ENCODE data around the gene BBLN.

BBLN gene

DNA sequence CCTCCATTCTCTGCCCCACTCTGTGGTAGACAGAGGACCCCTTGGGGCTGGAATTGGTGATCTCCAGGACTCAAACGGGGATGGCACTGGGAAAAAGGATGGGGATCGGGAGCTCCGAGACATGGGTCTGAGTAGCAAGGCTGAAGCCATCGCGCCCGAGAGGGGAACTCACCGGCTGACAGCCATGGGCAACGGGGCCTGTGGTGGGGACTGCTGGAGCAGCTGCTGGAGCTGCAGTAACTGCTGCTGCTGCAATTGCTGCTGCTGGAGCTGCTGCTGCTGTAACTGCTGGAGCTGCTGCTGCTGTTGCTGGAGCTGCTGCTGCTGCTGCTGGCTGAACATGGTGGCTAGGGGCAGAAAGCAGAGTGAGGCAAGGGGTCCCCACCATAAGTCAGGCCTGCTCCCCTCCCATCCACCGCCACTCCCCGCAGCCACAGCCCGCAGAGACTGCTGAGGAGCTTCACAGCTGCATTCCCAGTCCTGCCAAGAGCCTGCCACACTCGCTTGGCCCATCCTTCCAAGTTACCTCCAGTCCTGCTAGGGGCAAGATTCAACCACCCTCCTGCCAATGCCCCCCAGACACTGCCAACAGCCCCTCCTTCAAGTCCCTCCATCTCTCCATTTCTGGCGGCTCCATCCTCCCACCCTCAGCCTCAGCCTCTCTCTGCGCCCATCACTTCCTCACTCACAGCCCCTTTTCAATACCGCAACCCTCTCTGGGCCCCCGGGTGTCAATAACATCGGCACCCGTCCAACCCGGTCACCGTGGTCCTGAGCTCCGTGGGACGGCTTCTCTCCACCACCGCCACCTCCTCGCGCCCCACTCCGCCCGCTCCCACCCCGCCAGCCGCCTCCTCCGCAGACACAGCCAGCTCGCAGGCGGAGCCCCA, 30.7 kb downstream of the BBLN start:
- peak in 1 of 2 experiments; percentile 26 for DNase-seq (ENCODE audit: low spot score in 2 of 2)
- Histone ChIP-seq H3K27me3 (ENCODE audit: low read depth) (no peaks in the 10 kb centered on the region), H3K4me3 (peak overlapping the region; percentile 75), H3K36me3 (replicated peaks) (peaks cover 30% of the 10 kb centered on the region), H3K4me1 (peaks cover 9% of the 10 kb centered on the region), H3K9me3 (no peaks in the 10 kb centered on the region)
- in situ Hi-C loops (cut with MboI; ENCODE audit: low sequenced_read_pairs): no loop called here

DNA sequence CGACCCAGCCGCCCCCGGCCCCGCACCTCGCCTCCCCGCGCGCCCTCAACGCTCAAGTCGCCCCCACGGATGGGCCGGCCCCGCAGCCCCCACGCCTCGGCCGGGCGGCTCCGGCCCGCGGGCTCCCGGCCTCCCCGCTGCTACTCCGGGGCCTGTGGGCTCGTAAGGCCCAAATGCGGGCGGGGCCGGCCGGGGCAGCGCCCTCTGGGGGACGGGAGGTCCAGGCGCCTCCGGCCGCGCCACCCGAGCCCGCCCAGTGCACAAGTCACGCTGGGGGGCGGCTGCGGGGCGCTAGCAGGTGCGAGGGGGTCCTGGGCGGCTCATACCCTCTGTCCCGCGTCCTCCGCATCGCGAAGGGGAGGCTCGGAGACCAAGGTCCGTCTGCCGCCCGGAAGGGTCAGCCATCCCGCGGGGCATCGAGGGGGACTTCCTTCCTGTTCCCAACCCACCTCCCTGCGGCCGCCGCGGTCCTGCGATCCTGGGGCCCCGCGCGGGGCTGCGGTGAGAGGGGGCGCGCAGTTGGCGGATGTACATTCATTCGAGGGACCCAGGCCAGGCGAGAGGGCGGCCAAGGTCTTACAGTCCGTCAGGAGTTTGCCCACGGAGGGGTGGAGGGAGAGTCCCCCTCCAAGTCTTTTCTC, 31.5 kb downstream of the BBLN start, which contains the start of gene CIZ1:
Gene CIZ1, minus strand, starts transcription at position 167 of the 641 bp plus-strand sequence. CDS start 715 bp downstream, outside the sequence.
- Histone ChIP-seq H3K27me3 (ENCODE audit: low read depth) (no peaks in the 10 kb centered on the region), H3K4me1 (peaks cover 9% of the 10 kb centered on the region), H3K9me3 (no peaks in the 10 kb centered on the region), H3K36me3 (replicated peaks) (peaks cover 29% of the 10 kb centered on the region), H3K4me3 (peak within 1 kb of the TSS; percentile 75)
- in situ Hi-C loops (cut with MboI; ENCODE audit: low sequenced_read_pairs): no loop called here
- DNase-seq (ENCODE audit: low spot score in 2 of 2): peak; percentile 43 to 83

DNA sequence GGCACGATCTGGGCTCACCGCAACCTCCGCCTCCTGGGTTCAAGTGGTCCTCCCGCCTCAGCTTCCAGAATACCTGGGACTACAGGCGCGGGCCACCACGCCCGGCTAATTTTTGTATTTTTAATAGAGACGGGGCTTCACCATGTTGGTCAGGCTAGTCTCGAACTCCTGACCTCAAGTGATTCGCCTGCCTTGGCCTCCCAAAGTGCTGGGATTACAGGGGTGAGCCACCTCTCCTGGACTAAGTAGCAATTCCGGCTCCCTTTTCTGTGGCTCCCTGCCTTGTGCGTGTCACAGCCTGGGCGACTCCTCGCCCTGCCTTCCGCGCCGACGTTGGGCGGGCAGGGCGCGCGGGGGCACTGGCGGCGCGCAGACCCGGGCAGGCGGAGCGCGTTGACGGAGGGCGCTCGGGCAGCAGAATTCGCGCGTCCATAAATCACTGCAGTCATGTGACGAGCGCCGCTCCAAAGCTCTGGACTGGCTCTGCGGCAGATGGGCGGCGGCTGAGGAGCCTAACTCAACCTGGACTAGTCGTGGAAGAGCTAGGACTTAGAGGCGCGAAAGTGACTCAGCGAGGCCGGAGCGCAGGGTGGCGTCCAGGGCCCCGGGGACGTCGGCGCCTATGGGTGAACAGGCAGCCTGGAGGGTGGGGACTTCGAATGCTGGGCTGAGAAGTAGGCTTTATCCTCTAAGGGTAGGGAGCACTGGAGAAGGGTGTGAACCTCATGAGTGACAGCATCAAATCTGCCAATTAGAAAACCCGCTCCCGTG, 32.7 kb downstream of the BBLN start:
- H3K4me3 ChIP-seq: no peak overlapping the region; the same call in 1 of the 2 replicates
- DNase-seq (ENCODE audit: low spot score in 2 of 2): no peak
- H3K36me3 ChIP-seq (replicated peaks): peaks cover 22% of the 10 kb centered on the region
- no peaks in the 10 kb centered on the region for H3K27me3 ChIP-seq (ENCODE audit: low read depth)
- peaks cover 9% of the 10 kb centered on the region for H3K4me1 ChIP-seq
- no peaks in the 10 kb centered on the region for H3K9me3 ChIP-seq
- in situ Hi-C loops (cut with MboI; ENCODE audit: low sequenced_read_pairs): no loop called here

GRCh38 chr9:128193469-128194096, 33.5 kb downstream of the BBLN start:
- H3K4me1 ChIP-seq: peaks cover 9% of the 10 kb centered on the region
- no peaks in the 10 kb centered on the region for H3K27me3 ChIP-seq (ENCODE audit: low read depth)
- in situ Hi-C loops (cut with MboI; ENCODE audit: low sequenced_read_pairs): no loop called here
- H3K9me3 ChIP-seq: no peaks in the 10 kb centered on the region
- H3K36me3 ChIP-seq (replicated peaks): peaks cover 16% of the 10 kb centered on the region
- H3K4me3 ChIP-seq: no peak overlapping the region
- DNase-seq (ENCODE audit: low spot score in 2 of 2): no peak

GRCh38 chr9:128201441-128202369, 41.6 kb downstream of the BBLN start:
- in situ Hi-C loops (cut with MboI; ENCODE audit: low sequenced_read_pairs): no loop called here
- Histone ChIP-seq H3K36me3 (replicated peaks) (0 out of 2 replicates have a peak, but pooled peaks cover 2% of the 10 kb centered on the region), H3K9me3 (no peaks in the 10 kb centered on the region), H3K27me3 (ENCODE audit: low read depth) (no peaks in the 10 kb centered on the region), H3K4me1 (peaks cover 5% of the 10 kb centered on the region; the same call in 1 of the 2 replicates), H3K4me3 (no peak overlapping the region)
- no peak for DNase-seq (ENCODE audit: low spot score in 2 of 2)

GRCh38 chr9:128202648-128203023, 42.6 kb downstream of the BBLN start:
- in situ Hi-C loops (cut with MboI; ENCODE audit: low sequenced_read_pairs): no loop called here
- Histone ChIP-seq H3K4me1 (peaks cover 5% of the 10 kb centered on the region; the same call in 1 of the 2 replicates), H3K9me3 (no peaks in the 10 kb centered on the region), H3K36me3 (replicated peaks) (0 out of 2 replicates have a peak, but pooled peaks cover 2% of the 10 kb centered on the region), H3K27me3 (ENCODE audit: low read depth) (no peaks in the 10 kb centered on the region), H3K4me3 (peak overlapping the region; percentile 68)
- DNase-seq (ENCODE audit: low spot score in 2 of 2): no peak

GRCh38 chr9:128203024-128203706, 43.1 kb downstream of the BBLN start, which contains the start of gene DNM1:
Gene DNM1, plus strand, starts transcription at chr9:128203379. Its CDS starts 92 bp downstream, at chr9:128203471.
- 0 out of 2 replicates have a peak, but pooled peaks cover 2% of the 10 kb centered on the region for H3K36me3 ChIP-seq (replicated peaks)
- H3K4me1 ChIP-seq: peaks cover 5% of the 10 kb centered on the region; the same call in 1 of the 2 replicates
- peak within 1 kb of the TSS; percentile 68 for H3K4me3 ChIP-seq
- peak; percentile 67 to 75 for DNase-seq (ENCODE audit: low spot score in 2 of 2)
- H3K9me3 ChIP-seq: no peaks in the 10 kb centered on the region
- in situ Hi-C loops (cut with MboI; ENCODE audit: low sequenced_read_pairs): no loop called here
- no peaks in the 10 kb centered on the region for H3K27me3 ChIP-seq (ENCODE audit: low read depth)

- Histone ChIP-seq H3K36me3 (replicated peaks) (peaks cover 5% of the 10 kb centered on the region; the same call in 1 of the 2 replicates), H3K4me1 (peaks cover 5% of the 10 kb centered on the region; the same call in 1 of the 2 replicates), H3K27me3 (ENCODE audit: low read depth) (no peaks in the 10 kb centered on the region), H3K4me3 (peak overlapping the region; percentile 68), H3K9me3 (no peaks in the 10 kb centered on the region)
- DNase-seq (ENCODE audit: low spot score in 2 of 2): peak; percentile 45 to 69
- in situ Hi-C loops (cut with MboI; ENCODE audit: low sequenced_read_pairs): no loop called here
These were observed 43.9 kb downstream of the BBLN start for GRCh38 chr9:128203707-128204551.

DNA sequence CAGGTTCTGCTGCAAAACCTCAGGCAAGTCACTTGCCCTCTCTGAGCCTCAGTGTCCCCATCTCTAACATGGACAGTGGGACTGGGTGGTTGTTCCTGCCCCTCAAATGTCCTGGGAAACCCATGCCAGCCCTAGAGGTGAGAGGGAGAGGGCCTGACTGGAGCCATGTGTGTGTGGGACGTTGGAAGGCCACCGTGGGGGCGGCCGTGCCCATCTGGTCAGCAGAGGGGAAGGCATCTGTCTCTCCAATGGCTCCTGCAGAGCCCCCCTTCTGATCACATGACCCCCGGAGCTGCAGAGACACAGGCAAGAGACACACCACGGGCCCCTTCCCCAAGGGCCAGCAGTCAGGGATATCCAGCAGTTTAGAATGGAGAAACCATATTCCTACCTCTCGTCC, 44.8 kb downstream of the BBLN start:
- Histone ChIP-seq H3K4me3 (peak overlapping the region; percentile 68), H3K27me3 (ENCODE audit: low read depth) (no peaks in the 10 kb centered on the region), H3K9me3 (no peaks in the 10 kb centered on the region), H3K36me3 (replicated peaks) (peaks cover 5% of the 10 kb centered on the region; the same call in 1 of the 2 replicates), H3K4me1 (peaks cover 5% of the 10 kb centered on the region; the same call in 1 of the 2 replicates)
- no peak for DNase-seq (ENCODE audit: low spot score in 2 of 2)
- in situ Hi-C loops (cut with MboI; ENCODE audit: low sequenced_read_pairs): no loop called here

- no peaks in the 10 kb centered on the region for H3K9me3 ChIP-seq
- in situ Hi-C loops (cut with MboI; ENCODE audit: low sequenced_read_pairs): no loop called here
- H3K4me1 ChIP-seq: peaks cover 5% of the 10 kb centered on the region; the same call in 1 of the 2 replicates
- no peak overlapping the region for H3K4me3 ChIP-seq
- no peaks in the 10 kb centered on the region for H3K27me3 ChIP-seq (ENCODE audit: low read depth)
- no peak for DNase-seq (ENCODE audit: low spot score in 2 of 2)
- peaks cover 5% of the 10 kb centered on the region; the same call in 1 of the 2 replicates for H3K36me3 ChIP-seq (replicated peaks)
These were observed 45.4 kb downstream of the BBLN start for GRCh38 chr9:128205296-128205944.

GRCh38 chr9:128206484-128206883, 46.4 kb downstream of the BBLN start:
- Histone ChIP-seq H3K9me3 (no peaks in the 10 kb centered on the region), H3K4me1 (peaks cover 5% of the 10 kb centered on the region; the same call in 1 of the 2 replicates), H3K4me3 (no peak overlapping the region), H3K27me3 (ENCODE audit: low read depth) (no peaks in the 10 kb centered on the region), H3K36me3 (replicated peaks) (peaks cover 5% of the 10 kb centered on the region; the same call in 1 of the 2 replicates)
- in situ Hi-C loops (cut with MboI; ENCODE audit: low sequenced_read_pairs): no loop called here
- no peak for DNase-seq (ENCODE audit: low spot score in 2 of 2)
